ENCODE measurements around the gene ATXN10. TPM values are rescaled to one million over a fixed set of nuclear protein-coding genes. Genes with fewer than 3 reads are reported as not detected.

Gene ATXN10
- total and polyA plus RNA-seq, 9 donors = 136 to 218 (median 186) TPM

GRCh38 chr22:45684752-45685574, 13.3 kb downstream of the ATXN10 start:
- Histone ChIP-seq H3K4me1 (ENCODE audit: control insufficient read depth, insufficient read depth, low read length) (peaks cover 8% of the 10 kb centered on the region), H3K27ac (ENCODE audit: low read length) (no peak overlapping the region), H3K9me3 (replicated peaks; ENCODE audit: control insufficient read depth, low read depth, low read length) (no peaks in the 10 kb centered on the region), H3K36me3 (ENCODE audit: control insufficient read depth, insufficient read depth, low read length) (peaks cover 4% of the 10 kb centered on the region), H3K27me3 (ENCODE audit: control insufficient read depth, insufficient read depth, low read length) (no peaks in the 10 kb centered on the region), H3K4me3 (ENCODE audit: low read length) (no peak overlapping the region)
- 80% methylated on average over 1 of the region's 5 CpGs for WGBS (ENCODE audit: insufficient coverage)
- DNase-seq = no peak

- H3K9me3 ChIP-seq (replicated peaks; ENCODE audit: control insufficient read depth, low read depth, low read length) = no peaks in the 10 kb centered on the region
- H3K4me1 ChIP-seq (ENCODE audit: control insufficient read depth, insufficient read depth, low read length) = peaks cover 8% of the 10 kb centered on the region
- H3K27ac ChIP-seq (ENCODE audit: low read length) = no peak overlapping the region
- no peaks in the 10 kb centered on the region for H3K27me3 ChIP-seq (ENCODE audit: control insufficient read depth, insufficient read depth, low read length)
- H3K4me3 ChIP-seq (ENCODE audit: low read length) = no peak overlapping the region
- peak; percentile 12 for DNase-seq
- no CpG with 5 or more reads among the region's 2 CpGs for WGBS (ENCODE audit: insufficient coverage)
- peaks cover 12% of the 10 kb centered on the region for H3K36me3 ChIP-seq (ENCODE audit: control insufficient read depth, insufficient read depth, low read length)
Measured at GRCh38 chr22:45686004-45686403, 14.4 kb downstream of the ATXN10 start.

- H3K36me3 ChIP-seq (ENCODE audit: control insufficient read depth, insufficient read depth, low read length) = peaks cover 19% of the 10 kb centered on the region
- H3K27me3 ChIP-seq (ENCODE audit: control insufficient read depth, insufficient read depth, low read length) = no peaks in the 10 kb centered on the region
- H3K9me3 ChIP-seq (replicated peaks; ENCODE audit: control insufficient read depth, low read depth, low read length) = no peaks in the 10 kb centered on the region
- H3K4me1 ChIP-seq (ENCODE audit: control insufficient read depth, insufficient read depth, low read length) = peaks cover 8% of the 10 kb centered on the region
- H3K4me3 ChIP-seq (ENCODE audit: low read length) = no peak overlapping the region
- 92% methylated on average over 2 of the region's 5 CpGs for WGBS (ENCODE audit: insufficient coverage)
- no peak overlapping the region for H3K27ac ChIP-seq (ENCODE audit: low read length)
- peak; percentile 56 for DNase-seq
Measured at GRCh38 chr22:45686836-45687235, 15.2 kb downstream of the ATXN10 start.

- 82% methylated on average over 1 of the region's 4 CpGs for WGBS (ENCODE audit: insufficient coverage)
- peak; percentile 27 for DNase-seq
- H3K27ac ChIP-seq (ENCODE audit: low read length) = no peak overlapping the region
- no peaks in the 10 kb centered on the region for H3K9me3 ChIP-seq (replicated peaks; ENCODE audit: control insufficient read depth, low read depth, low read length)
- no peaks in the 10 kb centered on the region for H3K27me3 ChIP-seq (ENCODE audit: control insufficient read depth, insufficient read depth, low read length)
- H3K4me3 ChIP-seq (ENCODE audit: low read length) = no peak overlapping the region
- H3K4me1 ChIP-seq (ENCODE audit: control insufficient read depth, insufficient read depth, low read length) = peaks cover 8% of the 10 kb centered on the region
- peaks cover 31% of the 10 kb centered on the region for H3K36me3 ChIP-seq (ENCODE audit: control insufficient read depth, insufficient read depth, low read length)
Measured at GRCh38 chr22:45688600-45689080, 17.0 kb downstream of the ATXN10 start.

- Histone ChIP-seq H3K36me3 (ENCODE audit: control insufficient read depth, insufficient read depth, low read length) (peaks cover 34% of the 10 kb centered on the region), H3K9me3 (replicated peaks; ENCODE audit: control insufficient read depth, low read depth, low read length) (no peaks in the 10 kb centered on the region), H3K27me3 (ENCODE audit: control insufficient read depth, insufficient read depth, low read length) (no peaks in the 10 kb centered on the region), H3K4me3 (ENCODE audit: low read length) (no peak overlapping the region), H3K27ac (ENCODE audit: low read length) (no peak overlapping the region), H3K4me1 (ENCODE audit: control insufficient read depth, insufficient read depth, low read length) (peaks cover 2% of the 10 kb centered on the region)
- no peak for DNase-seq
- WGBS (ENCODE audit: insufficient coverage) = no CpG with 5 or more reads among the region's 1 CpG
Measured at GRCh38 chr22:45689211-45689610, 17.6 kb downstream of the ATXN10 start.

- H3K4me1 ChIP-seq (ENCODE audit: control insufficient read depth, insufficient read depth, low read length) = peaks cover 2% of the 10 kb centered on the region
- H3K9me3 ChIP-seq (replicated peaks; ENCODE audit: control insufficient read depth, low read depth, low read length) = no peaks in the 10 kb centered on the region
- peaks cover 34% of the 10 kb centered on the region for H3K36me3 ChIP-seq (ENCODE audit: control insufficient read depth, insufficient read depth, low read length)
- no peaks in the 10 kb centered on the region for H3K27me3 ChIP-seq (ENCODE audit: control insufficient read depth, insufficient read depth, low read length)
- H3K4me3 ChIP-seq (ENCODE audit: low read length) = no peak overlapping the region
- WGBS (ENCODE audit: insufficient coverage) = 100% methylated on average over 1 of the region's 2 CpGs
- DNase-seq = no peak
- H3K27ac ChIP-seq (ENCODE audit: low read length) = no peak overlapping the region
Measured at GRCh38 chr22:45690008-45690407, 18.4 kb downstream of the ATXN10 start.

- DNase-seq = no peak
- Histone ChIP-seq H3K36me3 (ENCODE audit: control insufficient read depth, insufficient read depth, low read length) (peaks cover 37% of the 10 kb centered on the region), H3K27ac (ENCODE audit: low read length) (no peak overlapping the region), H3K4me1 (ENCODE audit: control insufficient read depth, insufficient read depth, low read length) (no peaks in the 10 kb centered on the region), H3K27me3 (ENCODE audit: control insufficient read depth, insufficient read depth, low read length) (no peaks in the 10 kb centered on the region), H3K9me3 (replicated peaks; ENCODE audit: control insufficient read depth, low read depth, low read length) (no peaks in the 10 kb centered on the region), H3K4me3 (ENCODE audit: low read length) (no peak overlapping the region)
- WGBS (ENCODE audit: insufficient coverage) = no CpG with 5 or more reads among the region's 1 CpG
Measured at GRCh38 chr22:45692549-45692948, 20.9 kb downstream of the ATXN10 start.

GRCh38 chr22:45693835-45694234, 22.2 kb downstream of the ATXN10 start:
- DNase-seq = no peak
- Histone ChIP-seq H3K4me1 (ENCODE audit: control insufficient read depth, insufficient read depth, low read length) (no peaks in the 10 kb centered on the region), H3K9me3 (replicated peaks; ENCODE audit: control insufficient read depth, low read depth, low read length) (no peaks in the 10 kb centered on the region), H3K27me3 (ENCODE audit: control insufficient read depth, insufficient read depth, low read length) (no peaks in the 10 kb centered on the region), H3K4me3 (ENCODE audit: low read length) (no peak overlapping the region), H3K36me3 (ENCODE audit: control insufficient read depth, insufficient read depth, low read length) (peaks cover 41% of the 10 kb centered on the region), H3K27ac (ENCODE audit: low read length) (no peak overlapping the region)
- no CpG with 5 or more reads among the region's 4 CpGs for WGBS (ENCODE audit: insufficient coverage)

GRCh38 chr22:45696227-45696626, 24.6 kb downstream of the ATXN10 start:
- WGBS (ENCODE audit: insufficient coverage) = 82% methylated on average over 4 of the region's 6 CpGs
- DNase-seq = no peak
- Histone ChIP-seq H3K9me3 (replicated peaks; ENCODE audit: control insufficient read depth, low read depth, low read length) (no peaks in the 10 kb centered on the region), H3K36me3 (ENCODE audit: control insufficient read depth, insufficient read depth, low read length) (peaks cover 35% of the 10 kb centered on the region), H3K27me3 (ENCODE audit: control insufficient read depth, insufficient read depth, low read length) (no peaks in the 10 kb centered on the region), H3K4me1 (ENCODE audit: control insufficient read depth, insufficient read depth, low read length) (no peaks in the 10 kb centered on the region), H3K4me3 (ENCODE audit: low read length) (no peak overlapping the region), H3K27ac (ENCODE audit: low read length) (no peak overlapping the region)

- no peak for DNase-seq
- Histone ChIP-seq H3K4me3 (ENCODE audit: low read length) (no peak overlapping the region), H3K4me1 (ENCODE audit: control insufficient read depth, insufficient read depth, low read length) (no peaks in the 10 kb centered on the region), H3K36me3 (ENCODE audit: control insufficient read depth, insufficient read depth, low read length) (peaks cover 29% of the 10 kb centered on the region), H3K27ac (ENCODE audit: low read length) (no peak overlapping the region), H3K9me3 (replicated peaks; ENCODE audit: control insufficient read depth, low read depth, low read length) (no peaks in the 10 kb centered on the region), H3K27me3 (ENCODE audit: control insufficient read depth, insufficient read depth, low read length) (no peaks in the 10 kb centered on the region)
- WGBS (ENCODE audit: insufficient coverage) = no CpG with 5 or more reads among the region's 4 CpGs
Measured at GRCh38 chr22:45698094-45698493, 26.5 kb downstream of the ATXN10 start.
